K562 treated with DMSO at 1 percent for 4 hours (cell line): ENCODE measurements around the gene SUGP2. TPM values are rescaled to one million over a fixed set of nuclear protein-coding genes. Genes with fewer than 3 reads are reported as not detected.

ENCODE experiments used
- total RNA-seq: library from RNA; unstranded; fragments of 300-600 nt; gene quantifications from 2 replicates; pipeline ENCODE4 v1.2.3, GENCODE V29; 2022; ENCODE audit not compliant: insufficient read depth

Gene SUGP2
- 53.2 and 71.3 TPM in 2 replicates for total RNA-seq

GRCh38 chr19:19033426-19034203 is at the start of gene SUGP2, which contains the start of gene ARMC6:
Gene SUGP2 (minus strand): TSS chr19:19033517. CDS start chr19:19031071, 2,446 bp downstream.
Gene ARMC6 (plus strand): TSS chr19:19033603. CDS start chr19:19034210, 607 bp downstream.

GRCh38 chr19:19063183-19064097 is 30.1 kb upstream of the SUGP2 start, which contains the start of gene SLC25A42:
Gene SLC25A42 (plus strand): TSS chr19:19063994. CDS start chr19:19096125, 32,131 bp downstream.

Other genes with a start within 250 kb of the SUGP2 start
- gene COMP, start 242.2 kb downstream of the SUGP2 start, total RNA-seq, result not detected in 2 replicates
- 72.8 and 86.1 TPM in 2 replicates for gene UPF1, start 201.6 kb downstream of the SUGP2 start, total RNA-seq
- 0.74 TPM in 1 of 2 replicates, not detected in the other for gene CERS1, start 137.4 kb downstream of the SUGP2 start, total RNA-seq
- 391 and 452 TPM in 2 replicates for gene COPE, start 114.1 kb downstream of the SUGP2 start, total RNA-seq
- gene DDX49, start 113.8 kb downstream of the SUGP2 start, total RNA-seq, result 68.2 and 90.6 TPM in 2 replicates
- gene HOMER3, start 92.3 kb downstream of the SUGP2 start, total RNA-seq, result 8.1 and 8.2 TPM in 2 replicates
- gene ARMC6, start 86 bp upstream of the SUGP2 start, total RNA-seq, result 33.5 and 46.5 TPM in 2 replicates
- 20.4 and 26.7 TPM in 2 replicates for gene SLC25A42, start 30.5 kb upstream of the SUGP2 start, total RNA-seq
- gene TMEM161A, start 105.0 kb upstream of the SUGP2 start, total RNA-seq, result 38.7 and 41.5 TPM in 2 replicates
- 10.8 and 12.1 TPM in 2 replicates for gene MEF2B, start 136.7 kb upstream of the SUGP2 start, total RNA-seq
- gene BORCS8, start 158.6 kb upstream of the SUGP2 start, total RNA-seq, result 9.9 and 14.2 TPM in 2 replicates
- gene RFXANK, start 158.7 kb upstream of the SUGP2 start, total RNA-seq, result 148 and 160 TPM in 2 replicates
- 12.3 and 18.1 TPM in 2 replicates for gene NR2C2AP, start 169.9 kb upstream of the SUGP2 start, total RNA-seq
- gene NCAN, start 178.4 kb upstream of the SUGP2 start, total RNA-seq, result not detected in 2 replicates
- not detected in 2 replicates for gene TM6SF2, start 239.8 kb upstream of the SUGP2 start, total RNA-seq